Neutrophil (primary cell): Measurements from ENCODE around the gene FERMT1.

Experiments used
- H3K27ac ChIP-seq: fragments of 200-600 bp; sonication (generic); 2 replicates; pipeline ENCODE4 v1.5.1; 2016; ENCODE audit warnings: mild to moderate bottlenecking, moderate library complexity
- H3K27me3 ChIP-seq: fragments of 200-600 bp; sonication (generic); 2 replicates; pipeline ENCODE4 v1.6.0; 2016; ENCODE audit warnings: mild to moderate bottlenecking
- H3K36me3 ChIP-seq: fragments of 200-600 bp; sonication (generic); 2 replicates; pipeline ENCODE4 v1.5.1; 2017
- H3K4me1 ChIP-seq, 2 experiments: fragments of 200-600 bp in 1 of 2; sonication (generic) in 1 of 2; 1 replicate in 1 of 2; 2 replicates in 1 of 2; pipeline versions ENCODE4 v1.5.1 to v1.6.1; 2013 to 2016; ENCODE audit warnings: low read depth in 1 of 2, low read length in 1 of 2, mild to moderate bottlenecking in 1 of 2, moderate library complexity in 1 of 2; ENCODE audit not compliant: control insufficient read depth in 1 of 2, insufficient read depth in 1 of 2
- H3K4me3 ChIP-seq, 2 experiments: fragments of 200-600 bp in 1 of 2; sonication (generic) in 1 of 2; 1 replicate in 1 of 2; 2 replicates in 1 of 2; pipeline ENCODE4 v1.5.1; 2013 to 2016; ENCODE audit warnings: low read depth in 1 of 2, low read length in 1 of 2, mild to moderate bottlenecking in 1 of 2, moderate library complexity in 1 of 2
- H3K9me3 ChIP-seq: fragments of 200-600 bp; sonication (generic); 2 replicates; pipeline ENCODE4 v1.5.1; 2016
- TF ChIP-seq, protein P1 (sequence below): fragments of 200-600 bp; sonication (generic); IDR thresholded peaks from 2 replicates; pipeline ENCODE4 v1.5.1; 2016; ENCODE audit warnings: antibody characterized with exemption

Gene FERMT1

DNA sequence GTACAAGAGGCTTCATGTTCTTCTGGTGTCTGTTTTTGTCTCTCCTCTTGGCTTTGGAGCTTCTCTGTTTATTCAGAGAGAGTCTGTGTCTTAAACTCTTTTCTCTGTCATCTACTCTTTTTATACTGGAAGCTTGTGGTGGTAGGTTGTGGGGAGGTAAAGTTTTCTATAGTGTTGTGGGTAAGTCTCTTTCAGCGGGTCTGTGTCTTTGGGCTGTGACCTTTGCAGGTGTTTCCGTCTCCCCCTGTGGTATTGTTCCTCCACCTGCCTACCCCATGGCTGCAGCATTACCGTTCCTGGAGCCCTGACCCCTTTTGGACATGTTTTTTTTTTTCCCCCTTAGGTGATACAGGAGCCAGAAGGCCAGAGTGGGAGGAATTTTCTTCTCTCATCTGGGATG, 37.9 kb upstream of the FERMT1 start:
- H3K4me3 ChIP-seq: no peak overlapping the region
- TF ChIP-seq, protein P1, sequence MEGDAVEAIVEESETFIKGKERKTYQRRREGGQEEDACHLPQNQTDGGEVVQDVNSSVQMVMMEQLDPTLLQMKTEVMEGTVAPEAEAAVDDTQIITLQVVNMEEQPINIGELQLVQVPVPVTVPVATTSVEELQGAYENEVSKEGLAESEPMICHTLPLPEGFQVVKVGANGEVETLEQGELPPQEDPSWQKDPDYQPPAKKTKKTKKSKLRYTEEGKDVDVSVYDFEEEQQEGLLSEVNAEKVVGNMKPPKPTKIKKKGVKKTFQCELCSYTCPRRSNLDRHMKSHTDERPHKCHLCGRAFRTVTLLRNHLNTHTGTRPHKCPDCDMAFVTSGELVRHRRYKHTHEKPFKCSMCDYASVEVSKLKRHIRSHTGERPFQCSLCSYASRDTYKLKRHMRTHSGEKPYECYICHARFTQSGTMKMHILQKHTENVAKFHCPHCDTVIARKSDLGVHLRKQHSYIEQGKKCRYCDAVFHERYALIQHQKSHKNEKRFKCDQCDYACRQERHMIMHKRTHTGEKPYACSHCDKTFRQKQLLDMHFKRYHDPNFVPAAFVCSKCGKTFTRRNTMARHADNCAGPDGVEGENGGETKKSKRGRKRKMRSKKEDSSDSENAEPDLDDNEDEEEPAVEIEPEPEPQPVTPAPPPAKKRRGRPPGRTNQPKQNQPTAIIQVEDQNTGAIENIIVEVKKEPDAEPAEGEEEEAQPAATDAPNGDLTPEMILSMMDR: no peak

DNA sequence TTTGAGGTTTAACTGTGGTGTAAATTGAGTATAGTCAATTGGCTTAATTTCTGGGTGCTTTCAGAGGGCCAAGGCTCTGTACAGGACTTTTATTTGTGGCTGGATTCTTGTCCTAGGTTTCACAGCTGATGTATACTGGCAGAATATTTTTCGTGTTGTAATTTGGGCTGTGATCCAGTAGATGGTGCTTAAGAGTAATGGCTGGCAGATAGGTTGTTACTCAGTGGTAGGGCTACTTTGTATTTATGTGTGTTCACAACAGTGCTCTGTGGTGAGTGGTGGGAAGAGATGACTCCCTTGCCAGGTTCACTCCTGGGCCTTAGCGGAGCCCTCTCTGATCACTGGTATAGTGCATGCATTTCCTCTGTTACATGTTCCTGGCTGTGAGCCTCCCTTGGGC, 34.5 kb upstream of the FERMT1 start:
- Histone ChIP-seq H3K36me3 (no peaks in the 10 kb centered on the region), H3K9me3 (no peaks in the 10 kb centered on the region), H3K4me1 (no peaks in the 10 kb centered on the region), H3K4me3 (no peak overlapping the region), H3K27ac (no peak overlapping the region), H3K27me3 (no peaks in the 10 kb centered on the region)
- TF ChIP-seq, protein P1: no peak

More for the DNA sequence above, 37.9 kb upstream of the FERMT1 start:
- Histone ChIP-seq H3K36me3 (no peaks in the 10 kb centered on the region), H3K4me1 (no peaks in the 10 kb centered on the region), H3K27ac (no peak overlapping the region), H3K9me3 (no peaks in the 10 kb centered on the region), H3K27me3 (peaks cover 13% of the 10 kb centered on the region)

DNA sequence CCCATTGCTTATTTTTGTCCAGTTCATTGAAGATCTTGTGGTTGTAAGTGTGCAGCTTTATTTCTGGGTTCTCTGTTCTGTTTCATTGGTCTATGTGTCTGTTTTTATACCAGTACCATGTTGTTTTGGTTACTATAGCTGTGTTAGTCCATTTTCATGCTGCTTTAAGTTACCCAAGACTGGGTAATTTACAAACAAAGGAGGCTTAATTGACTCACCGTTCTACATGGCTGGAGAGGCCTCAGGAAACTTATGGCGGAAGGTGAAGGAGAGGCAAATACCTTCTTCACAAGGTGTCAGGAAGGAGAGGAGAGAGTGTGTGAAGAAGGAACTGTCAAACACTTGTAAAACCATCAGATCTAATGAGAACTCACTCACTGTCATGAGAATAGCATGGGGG, 29.9 kb upstream of the FERMT1 start:
- H3K4me3 ChIP-seq: no peak overlapping the region
- no peaks in the 10 kb centered on the region for H3K36me3 ChIP-seq
- H3K4me1 ChIP-seq: no peaks in the 10 kb centered on the region
- TF ChIP-seq, protein P1: no peak
- no peak overlapping the region for H3K27ac ChIP-seq
- no peaks in the 10 kb centered on the region for H3K9me3 ChIP-seq
- H3K27me3 ChIP-seq: peaks cover 14% of the 10 kb centered on the region

DNA sequence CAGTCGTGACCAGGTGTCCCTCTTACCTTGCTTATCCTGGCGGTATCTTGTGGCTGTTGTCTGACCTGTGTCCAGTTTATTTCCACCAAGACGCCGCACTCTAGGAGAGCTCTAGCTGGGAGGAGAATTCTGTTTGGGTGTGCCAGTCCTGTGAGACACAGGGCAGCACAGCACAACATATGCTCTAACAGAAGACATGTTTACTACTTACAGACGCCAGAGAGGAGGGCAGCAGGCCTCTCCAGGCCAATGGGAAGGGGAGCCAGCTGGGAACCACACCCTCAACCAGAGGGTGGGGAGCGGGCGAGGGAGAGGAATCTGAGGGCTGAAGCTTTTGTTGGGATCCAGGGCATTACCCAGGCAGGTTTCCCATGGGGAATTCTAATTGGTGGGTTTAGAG, 25.2 kb upstream of the FERMT1 start:
- Histone ChIP-seq H3K36me3 (no peaks in the 10 kb centered on the region), H3K27me3 (peaks cover 14% of the 10 kb centered on the region), H3K4me3 (no peak overlapping the region), H3K4me1 (no peaks in the 10 kb centered on the region), H3K9me3 (no peaks in the 10 kb centered on the region), H3K27ac (no peak overlapping the region)
- TF ChIP-seq, protein P1: no peak

DNA sequence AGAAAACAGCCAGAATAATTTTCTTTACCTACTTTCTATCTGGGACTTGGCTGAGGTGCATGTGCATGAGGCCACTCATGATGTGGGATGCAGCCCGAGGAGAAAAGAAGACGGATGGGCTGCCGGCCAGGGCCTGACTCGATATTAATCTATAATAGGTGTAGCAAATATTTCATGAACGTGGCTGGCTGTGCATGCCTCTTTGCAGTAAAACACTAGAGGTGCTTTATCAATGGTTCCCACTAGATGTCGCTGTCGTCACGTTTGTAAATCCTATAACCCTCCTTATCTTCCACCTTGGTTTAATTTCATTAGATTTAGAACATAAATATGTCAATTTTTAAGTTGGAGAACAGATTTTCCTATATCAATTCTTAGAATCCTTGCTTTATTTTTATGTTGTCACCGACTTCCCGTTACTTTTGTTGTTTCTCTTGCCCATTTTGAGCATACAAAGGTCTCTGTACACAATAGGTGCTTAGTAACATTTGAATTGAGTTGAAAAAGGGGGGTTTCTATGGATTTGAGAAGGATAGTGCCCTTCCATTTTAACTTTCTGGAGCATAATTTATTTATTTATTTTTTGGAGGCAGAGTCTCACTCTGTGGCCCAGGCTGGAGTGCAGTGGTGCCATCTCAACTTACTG, 19.6 kb upstream of the FERMT1 start:
- H3K9me3 ChIP-seq: no peaks in the 10 kb centered on the region
- no peak overlapping the region for H3K27ac ChIP-seq
- peaks cover 18% of the 10 kb centered on the region for H3K27me3 ChIP-seq
- H3K36me3 ChIP-seq: no peaks in the 10 kb centered on the region
- TF ChIP-seq, protein P1: peak; percentile 66
- H3K4me3 ChIP-seq: no peak overlapping the region
- H3K4me1 ChIP-seq: no peaks in the 10 kb centered on the region
